GM18505 (cell line): ENCODE measurements around the gene PUDP.
A peak's percentile ranks its signal among the peaks of the same experiment; 100 is the strongest.

Experiments used
- ATAC-seq: cut with Tn5 transposase; IDR thresholded peaks from one replicate; pipeline ENCODE4 v1.9.1; 2021; ENCODE audit not compliant: unreplicated experiment
- POLR2A ChIP-seq: IDR thresholded peaks from 4 replicates; pipeline ENCODE4 v1.6.1; 2011; ENCODE audit warnings: borderline replicate concordance; ENCODE audit not compliant: insufficient read depth, insufficient read length; ENCODE audit errors: extremely low read depth

The PUDP gene

GRCh38 chrX:7159149-7159861 is 11.4 kb upstream of the PUDP start:
- TF ChIP-seq POLR2A = no peak
- ATAC-seq = no peak

DNA sequence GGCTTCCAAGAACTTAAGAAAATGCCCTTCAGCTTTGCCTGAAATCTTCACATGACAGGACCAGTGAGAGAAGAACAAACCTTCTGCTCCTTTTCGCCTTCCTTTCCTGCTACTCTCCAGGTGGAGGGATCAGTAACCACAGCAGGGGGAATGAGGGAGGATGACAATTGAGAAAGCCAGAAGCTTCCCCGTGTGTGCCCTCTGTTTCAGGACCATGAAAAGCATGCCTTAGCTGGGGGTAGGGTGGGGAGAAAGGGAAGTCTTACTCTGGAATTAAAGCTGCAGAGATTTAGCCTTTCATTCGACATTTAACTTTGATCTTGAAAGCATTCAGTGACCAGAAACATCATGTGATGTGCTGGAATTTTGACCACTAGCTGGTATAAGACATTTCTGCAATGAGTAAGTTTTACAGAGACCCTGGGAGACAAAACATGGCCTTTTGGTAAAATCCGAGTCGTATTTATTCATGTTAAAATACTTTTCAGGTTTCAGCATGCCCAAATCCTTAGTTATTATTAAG is 10.6 kb upstream of the PUDP start:
- TF ChIP-seq POLR2A = no peak
- no peak for ATAC-seq

GRCh38 chrX:7156879-7157278 is 8.9 kb upstream of the PUDP start:
- ATAC-seq = no peak
- TF ChIP-seq POLR2A = no peak

DNA sequence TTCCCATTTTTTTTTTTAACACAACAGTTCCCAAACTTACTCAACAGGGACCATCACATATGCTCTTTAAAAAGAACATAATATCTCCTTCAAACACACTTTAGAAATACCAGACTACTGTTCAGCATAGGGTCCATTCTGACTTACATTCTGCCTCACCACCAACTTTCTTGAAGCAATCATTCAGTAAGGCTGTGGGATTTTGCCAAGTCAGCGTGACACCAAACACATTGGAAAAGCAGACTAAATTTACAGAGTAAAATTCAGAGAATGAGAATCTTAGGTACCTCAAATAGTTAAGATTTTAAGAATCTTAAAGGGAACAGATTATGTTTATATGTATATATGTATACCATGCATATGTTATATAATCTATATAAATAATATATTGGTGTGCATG is 7.2 kb upstream of the PUDP start:
- TF ChIP-seq POLR2A = no peak
- ATAC-seq = no peak

DNA sequence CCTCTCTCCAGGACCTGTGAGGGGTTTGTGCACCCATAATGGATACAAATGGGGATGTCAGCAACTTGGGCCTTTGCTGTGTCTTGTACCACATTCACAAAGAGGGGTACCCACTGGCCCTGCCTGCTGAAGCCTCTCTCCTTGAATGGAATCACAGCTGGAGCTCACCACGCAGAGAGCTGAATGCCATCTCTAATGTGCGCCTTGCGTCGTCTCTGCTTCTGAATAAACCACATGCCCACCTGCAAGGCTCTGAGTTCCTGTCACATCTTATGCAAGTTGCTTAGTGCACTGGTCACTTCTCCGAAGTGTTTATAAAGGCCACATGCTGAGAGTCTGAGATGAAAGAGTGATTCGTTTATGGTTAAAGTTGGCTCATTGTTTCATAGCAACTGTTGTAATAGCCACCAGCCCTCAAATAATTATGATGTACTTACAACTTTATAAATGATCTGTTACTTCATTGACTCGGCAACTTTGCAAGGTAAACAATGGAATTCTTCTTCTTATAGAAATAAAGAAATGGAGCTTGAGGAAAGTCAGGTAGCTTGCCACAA is 6.2 kb upstream of the PUDP start:
- no peak for TF ChIP-seq POLR2A

GRCh38 chrX:7153231-7153630 is 5.3 kb upstream of the PUDP start:
- no peak for ATAC-seq
- TF ChIP-seq POLR2A = no peak

More for the DNA sequence above, 6.2 kb upstream of the PUDP start:
- no peak for ATAC-seq

DNA sequence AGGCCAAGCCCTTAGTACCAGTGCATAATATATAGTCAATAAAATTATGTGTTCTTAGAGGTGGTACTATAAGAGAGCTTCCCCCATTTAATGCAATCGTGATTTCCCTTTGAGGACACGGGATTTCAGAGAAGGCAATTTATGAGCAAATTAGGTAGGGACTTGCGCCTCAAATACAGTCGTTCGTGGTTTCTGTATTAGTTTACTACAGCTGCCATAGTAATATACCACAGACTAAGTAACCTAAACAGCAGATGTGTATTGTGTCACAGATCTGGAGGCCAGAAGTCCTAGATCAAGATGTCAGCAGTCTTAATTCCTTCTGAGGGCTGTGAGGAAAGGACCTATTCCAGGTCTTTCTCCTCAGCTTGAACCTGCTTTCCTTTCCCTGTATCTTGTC is 1.5 kb upstream of the PUDP start:
- ATAC-seq = no peak
- no peak for TF ChIP-seq POLR2A

GRCh38 chrX:7147413-7147977 is 458 bp downstream of the PUDP start, which contains the start of gene STS:
STS (plus strand) TSS chrX:7147712; CDS start chrX:7253200, 105,488 bp downstream.
- no peak for TF ChIP-seq POLR2A
- peak; percentile 45 for ATAC-seq

GRCh38 chrX:7146703-7147412 is 1.1 kb downstream of the PUDP start:
- no peak for TF ChIP-seq POLR2A
- peak; percentile 15 for ATAC-seq

DNA sequence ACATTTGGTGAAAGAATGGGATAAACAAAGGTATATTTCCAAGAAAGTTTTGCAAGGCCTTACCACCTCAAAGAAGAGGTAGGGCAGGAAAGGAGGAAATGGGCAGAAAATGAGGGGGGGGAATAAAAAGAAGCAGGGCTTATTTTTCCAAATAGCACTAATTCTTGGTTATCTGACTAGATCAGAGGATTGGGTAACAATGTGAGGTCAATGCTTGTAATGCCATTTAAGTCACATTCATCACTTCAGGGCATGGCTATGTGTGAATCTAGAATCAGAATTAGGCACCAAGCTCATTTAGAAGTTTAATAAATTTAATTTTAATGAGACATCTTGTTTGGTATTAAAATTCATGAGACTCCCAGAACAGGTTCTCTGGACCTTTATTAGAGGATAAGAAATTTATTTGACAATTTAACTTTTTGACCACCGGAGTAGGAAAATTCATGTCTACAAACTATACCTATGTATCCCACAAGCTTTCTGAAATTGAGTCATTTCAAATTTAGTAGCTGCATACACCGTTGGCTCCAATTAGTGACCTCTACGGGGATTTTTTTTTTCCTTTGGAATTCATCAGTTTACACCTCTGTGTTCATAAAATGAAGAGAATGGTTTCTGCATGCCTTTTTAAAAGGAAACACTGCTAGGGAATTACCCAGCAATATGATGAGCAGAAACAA is 1.8 kb downstream of the PUDP start:
- no peak for TF ChIP-seq POLR2A
- ATAC-seq = no peak

- no peak for ATAC-seq
Observed at GRCh38 chrX:7145454-7145853, 2.5 kb downstream of the PUDP start.

DNA sequence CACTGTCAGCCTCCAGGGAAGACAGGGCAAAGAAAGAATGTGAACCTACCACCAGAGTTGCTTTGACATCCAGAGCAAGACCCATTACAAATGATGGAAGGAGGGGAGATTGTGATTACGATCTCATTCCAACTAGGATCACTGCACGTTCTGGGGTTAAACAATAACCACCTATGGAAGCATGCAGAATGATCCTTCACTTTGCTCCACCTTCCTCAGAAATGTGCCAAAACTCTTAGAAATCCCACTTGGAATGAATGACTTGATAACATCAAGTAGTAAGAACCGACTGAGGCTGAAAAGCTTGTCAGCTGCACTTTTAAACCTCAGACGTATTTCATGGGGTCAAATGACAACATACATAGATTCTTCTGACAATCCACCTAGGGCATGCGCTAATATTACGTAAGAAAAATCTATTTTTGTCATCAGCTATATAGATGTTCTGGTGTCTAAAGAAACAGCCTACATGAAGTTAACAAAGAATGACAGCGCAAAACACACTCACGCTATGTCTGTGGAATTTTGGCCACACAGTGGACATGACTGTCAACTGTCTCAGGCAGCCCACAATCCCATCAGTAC is 3.9 kb downstream of the PUDP start:
- TF ChIP-seq POLR2A = no peak
- ATAC-seq = no peak

More at GRCh38 chrX:7145454-7145853, 2.5 kb downstream of the PUDP start:
- no peak for TF ChIP-seq POLR2A
